T-helper 22 cell (primary cell): ENCODE data around the gene FHL2.

Experiments used
- DNase-seq: peaks from one replicate; pipeline ENCODE4 v3.0.0-alpha.2; 2020; ENCODE audit warnings: low read depth

Gene FHL2

DNA sequence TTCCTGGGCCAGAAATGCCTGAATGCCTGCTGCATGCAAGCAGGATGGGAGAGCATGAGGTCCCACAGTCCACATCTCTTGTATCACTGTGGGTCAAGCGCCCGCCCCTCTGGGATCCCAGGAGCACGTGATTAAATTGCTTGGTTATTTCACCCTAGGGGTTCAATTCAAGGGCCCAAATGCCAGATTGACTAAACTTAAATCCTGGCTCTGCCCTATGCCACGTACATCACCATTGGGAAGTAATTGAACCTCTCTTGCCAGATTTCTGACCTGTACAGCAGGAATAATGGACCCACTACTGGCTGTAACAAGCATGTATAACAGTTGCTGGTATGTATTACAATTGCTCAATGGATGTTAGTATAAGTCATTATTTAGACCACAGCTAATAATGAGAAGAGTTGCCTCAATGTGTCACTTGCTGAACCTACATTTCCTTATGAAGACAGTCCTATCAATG, 19.9 kb downstream of the FHL2 start:
- DNase-seq: no peak

GRCh38 chr2:105378276-105378840, 20.5 kb downstream of the FHL2 start:
- no peak for DNase-seq

DNA sequence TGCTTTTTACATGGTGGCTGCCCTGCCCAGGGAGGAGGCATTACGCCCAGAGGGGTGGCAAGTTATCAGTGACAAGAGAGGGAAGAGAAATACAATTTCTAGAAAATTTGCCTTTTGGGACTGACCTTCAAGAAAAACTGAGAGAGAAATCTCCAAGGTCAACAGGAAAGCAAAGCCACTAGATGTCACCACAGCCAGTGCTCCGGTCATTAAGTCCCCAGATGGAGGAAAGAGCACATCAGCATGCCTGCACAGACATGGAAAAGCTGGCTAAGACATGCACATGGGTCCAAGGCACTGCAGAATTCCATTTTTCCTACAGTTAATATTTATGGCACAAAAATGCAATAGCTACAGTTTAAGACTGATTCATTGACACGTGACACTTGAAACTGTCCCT, 21.0 kb downstream of the FHL2 start:
- no peak for DNase-seq

DNA sequence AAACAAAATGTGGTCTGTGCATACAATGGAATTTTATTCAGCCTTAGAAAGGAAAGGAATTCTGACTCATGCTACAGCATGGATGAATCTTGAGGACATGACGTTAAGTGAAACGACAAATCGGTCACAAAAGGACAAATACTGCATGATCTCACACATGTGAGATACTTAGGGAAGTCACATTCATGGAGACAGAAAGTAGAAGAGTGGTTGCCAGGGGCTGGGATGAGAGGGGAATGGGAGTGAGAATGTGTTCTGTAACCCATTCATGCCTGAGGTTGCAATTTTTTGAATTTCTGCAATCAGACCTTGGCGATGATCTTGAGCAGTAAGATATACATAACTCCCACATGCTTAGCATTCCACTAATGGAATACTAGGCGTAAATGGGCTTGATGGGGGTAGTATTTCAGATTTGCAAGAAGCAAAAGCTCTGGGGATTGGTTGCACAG, 22.0 kb downstream of the FHL2 start:
- no peak for DNase-seq

DNA sequence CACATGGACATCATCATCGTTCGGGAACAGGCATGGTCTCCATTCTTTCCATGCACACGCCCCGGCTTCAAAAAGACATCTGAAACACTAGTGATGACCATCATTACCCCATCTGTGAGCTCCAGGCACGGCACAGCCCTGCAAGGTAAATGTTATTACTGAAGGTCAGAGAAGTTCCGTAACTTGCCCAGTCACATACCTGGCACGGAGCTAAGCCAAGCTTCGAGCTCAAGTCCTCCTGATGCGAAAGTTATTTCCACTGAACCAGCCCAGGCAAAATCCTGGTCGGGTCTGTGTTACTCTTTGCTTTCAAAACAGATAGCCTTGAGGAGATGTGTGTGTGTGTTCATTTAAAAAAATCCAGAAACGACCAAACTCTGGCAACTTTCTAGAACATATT, 22.8 kb downstream of the FHL2 start:
- DNase-seq: no peak

- DNase-seq: no peak
These were observed 23.8 kb downstream of the FHL2 start for GRCh38 chr2:105375001-105375561.

GRCh38 chr2:105373895-105374401, 24.9 kb downstream of the FHL2 start:
- DNase-seq: no peak

- DNase-seq: no peak
These were observed 25.5 kb downstream of the FHL2 start for GRCh38 chr2:105373344-105373781.

- DNase-seq: no peak
These were observed 27.0 kb downstream of the FHL2 start for GRCh38 chr2:105371810-105372209.

- DNase-seq: no peak
These were observed 27.7 kb downstream of the FHL2 start for GRCh38 chr2:105371156-105371555.

GRCh38 chr2:105369777-105370690, 28.8 kb downstream of the FHL2 start:
- peak; percentile 63 for DNase-seq

- no peak for DNase-seq
These were observed 30.0 kb downstream of the FHL2 start for GRCh38 chr2:105368759-105369408.

- DNase-seq: no peak
These were observed 33.6 kb downstream of the FHL2 start for GRCh38 chr2:105365206-105365605.

DNA sequence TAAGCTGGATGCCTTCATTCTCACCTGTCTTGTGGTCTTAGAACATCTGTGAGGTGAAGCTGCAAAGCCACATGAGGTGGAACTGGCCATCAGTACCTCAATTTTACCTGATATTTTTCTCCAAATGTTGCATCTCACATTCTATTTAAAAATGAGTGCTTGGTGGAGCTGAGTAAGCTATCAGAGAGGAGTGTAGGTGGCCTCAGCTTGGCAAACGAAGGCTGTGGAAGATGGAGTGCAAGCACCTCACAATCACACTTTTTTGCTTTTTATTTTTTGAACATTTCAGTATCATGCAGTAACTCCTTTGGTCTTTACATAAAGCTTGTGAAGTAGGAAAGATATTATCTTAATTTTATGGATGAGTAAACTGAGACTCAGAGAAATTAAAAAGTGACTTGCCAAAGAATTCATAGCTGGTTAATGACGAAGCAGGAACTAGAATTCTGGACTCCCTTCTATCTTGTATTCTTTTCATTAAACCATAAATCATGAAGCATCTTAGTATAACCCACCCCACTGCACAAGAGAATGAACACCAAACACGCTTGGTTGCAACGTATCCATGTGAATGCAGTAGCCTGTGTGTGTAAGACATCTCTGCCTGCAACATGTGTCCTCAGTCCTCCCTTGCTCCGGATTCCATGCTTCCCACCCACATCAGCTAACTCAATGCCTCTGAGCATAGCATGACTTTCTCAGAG, 34.3 kb downstream of the FHL2 start:
- DNase-seq: no peak

GRCh38 chr2:105362862-105363591, 35.8 kb downstream of the FHL2 start:
- DNase-seq: no peak

- no peak for DNase-seq
These were observed 37.6 kb downstream of the FHL2 start for GRCh38 chr2:105361102-105361889.

GRCh38 chr2:105358593-105358992, 40.3 kb downstream of the FHL2 start:
- DNase-seq: no peak

DNA sequence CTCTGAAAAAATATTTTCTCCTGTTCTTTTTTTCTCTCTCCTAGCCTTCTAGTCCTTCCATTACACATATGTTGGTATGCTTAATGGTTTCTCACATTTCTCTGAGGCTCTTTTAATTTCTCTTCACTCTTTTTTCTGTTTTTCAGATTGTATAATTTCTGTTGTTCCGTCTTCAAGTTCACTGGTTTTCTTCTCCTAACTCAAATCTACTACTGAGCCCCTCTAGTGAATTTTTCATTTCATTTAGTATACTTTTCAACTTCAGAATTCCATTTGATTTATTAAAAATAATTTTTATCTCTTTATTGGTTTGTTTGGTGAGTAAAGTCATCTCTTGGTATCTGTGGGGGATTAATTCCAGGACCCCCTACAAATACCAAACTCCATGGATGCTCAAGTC, 41.7 kb downstream of the FHL2 start:
- no peak for DNase-seq

- no peak for DNase-seq
These were observed 54.0 kb downstream of the FHL2 start for GRCh38 chr2:105344704-105345345.

DNA sequence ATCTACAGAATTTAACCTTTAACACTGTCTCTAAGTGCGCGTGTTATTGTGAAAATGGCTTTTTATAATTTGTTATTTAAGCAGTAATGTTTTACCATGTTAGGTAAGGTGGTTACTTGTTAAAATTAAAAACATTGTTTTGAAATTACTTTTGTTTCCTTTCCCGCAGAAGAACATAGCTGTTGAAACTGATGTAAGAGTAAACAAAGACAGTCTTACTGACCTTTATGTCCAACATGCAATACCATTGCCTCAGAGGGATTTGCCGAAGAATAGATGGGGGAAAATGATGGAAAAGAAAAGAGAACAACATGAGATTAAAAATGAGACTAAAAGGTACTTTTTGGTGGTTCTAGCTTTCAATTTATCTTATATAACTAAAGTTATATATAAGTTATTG, 59.4 kb downstream of the FHL2 start:
- DNase-seq: no peak
